PFSK-1 (cell line): ENCODE data around the gene PCDH8.

ENCODE experiments used
- FOXP2 ChIP-seq: optimal IDR thresholded peaks from 2 replicates; pipeline ENCODE3; 2011; ENCODE audit warnings: borderline replicate concordance, control low read depth, inconsistent platforms; ENCODE audit not compliant: insufficient read depth; ENCODE audit errors: extremely low read length, extremely low read depth
- POLR2AphosphoS5 ChIP-seq: IDR thresholded peaks from 2 replicates; pipeline ENCODE4 v1.6.1; 2012; ENCODE audit warnings: low read depth, mild to moderate bottlenecking, control low read depth, low read length, moderate library complexity
- REST ChIP-seq, 2 experiments: IDR thresholded peaks; 2 replicates each; pipeline versions ENCODE4 v1.6.1 to v1.8.0; 2011 to 2012; ENCODE audit warnings: low read depth in 2 of 2, low read length in 2 of 2, control low read depth in 1 of 2, inconsistent platforms in 1 of 2, mild to moderate bottlenecking in 1 of 2, moderate library complexity in 1 of 2; ENCODE audit not compliant: insufficient read depth in 1 of 2
- SIN3A ChIP-seq: IDR thresholded peaks from 2 replicates; pipeline ENCODE4 v1.6.1; 2012; ENCODE audit warnings: mild to moderate bottlenecking, low read length, moderate library complexity, borderline replicate concordance; ENCODE audit not compliant: insufficient read depth
- TAF1 ChIP-seq: IDR thresholded peaks from 2 replicates; pipeline ENCODE4 v1.6.1; 2012; ENCODE audit warnings: low read length, control low read depth, borderline replicate concordance; ENCODE audit not compliant: insufficient read depth

DNA sequence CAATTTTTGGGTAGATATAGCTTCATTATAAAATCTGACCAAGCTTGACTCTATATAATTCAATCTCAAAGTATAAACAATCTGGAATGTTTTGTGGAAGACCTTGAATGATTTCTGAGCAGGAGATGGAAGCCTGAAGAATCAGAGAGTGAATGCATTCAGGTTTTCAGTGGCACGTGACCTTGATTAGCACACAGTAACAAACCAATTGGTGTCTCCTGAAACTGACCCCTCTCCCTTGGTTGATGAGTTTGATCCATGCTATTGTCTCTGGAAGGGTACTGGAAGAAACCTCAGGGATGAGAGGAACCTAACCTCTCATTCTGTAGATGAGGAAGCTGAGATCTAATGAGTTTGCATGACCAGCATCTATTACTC, 39.6 kb downstream of the PCDH8 start:
- no peak for TF ChIP-seq POLR2AphosphoS5
- TF ChIP-seq TAF1 = no peak
- TF ChIP-seq FOXP2 = no peak
- no peak for TF ChIP-seq SIN3A
- TF ChIP-seq REST (IDR thresholded peaks at IDR 0.05; ENCODE audit: insufficient read depth in 1 of 2, low read depth in 2 of 2, low read length in 2 of 2) = no peak
